WTC11 (cell line): ENCODE data around the gene SLC13A3. TPM values are rescaled to one million over a fixed set of nuclear protein-coding genes. Genes with fewer than 3 reads are reported as not detected.

Experiments used
- ATAC-seq: fragments of 200-7000 bp; cut with Tn5 transposase; 2 replicates; pipeline ENCODE4 v1.10.0; 2021; ENCODE audit warnings: mild to moderate bottlenecking, moderate library complexity
- CTCF ChIA-PET: fragments of 300-600 bp; sonication (Branson Sonifier 250); formaldehyde crosslinking; loops from one replicate; lab custom pipeline; 2021; ENCODE audit warnings: antibody characterized with exemption; lab: Charles Lee
- POLR2A ChIA-PET: fragments of 350-600 bp; sonication (Branson Sonifier 250); formaldehyde crosslinking; loops from one replicate; lab custom pipeline; 2021; ENCODE audit warnings: antibody characterized with exemption; lab: Charles Lee
- DNase-seq: peaks from one replicate; pipeline ENCODE4 v3.0.0; 2021; ENCODE audit warnings: low spot score
- H3K27ac Mint-ChIP-seq: 2 replicates; pipeline ENCODE4 v1.8.0; 2021; ENCODE audit warnings: mixed read lengths
- H3K27me3 Mint-ChIP-seq: 2 replicates; pipeline ENCODE4 v1.8.0; 2021; ENCODE audit warnings: low read depth, mild to moderate bottlenecking, moderate library complexity, mixed read lengths
- H3K36me3 Mint-ChIP-seq: 2 replicates; pipeline ENCODE4 v1.8.0; 2021; ENCODE audit warnings: mixed read lengths
- H3K4me1 Mint-ChIP-seq: 2 replicates; pipeline ENCODE4 v1.8.0; 2022; ENCODE audit warnings: mixed read lengths
- H3K4me3 Mint-ChIP-seq: 2 replicates; pipeline ENCODE4 v1.8.0; 2021; ENCODE audit warnings: mild to moderate bottlenecking, moderate library complexity, mixed read lengths
- H3K9me3 Mint-ChIP-seq: 2 replicates; pipeline ENCODE4 v1.8.0; 2021; ENCODE audit warnings: mixed read lengths
- ATF1 ChIP-seq: sonication (generic); formaldehyde crosslinking; IDR thresholded peaks from 2 replicates; pipeline ENCODE4 v1.8.1; 2023; ENCODE audit warnings: mild to moderate bottlenecking, moderate library complexity, missing genetic modification reagents
- CBFB ChIP-seq: sonication (generic); formaldehyde crosslinking; IDR thresholded peaks from 2 replicates; pipeline ENCODE4 v1.8.1; 2022; ENCODE audit warnings: mild to moderate bottlenecking, low read depth, missing genetic modification reagents
- FOXK1 ChIP-seq: sonication (generic); formaldehyde crosslinking; IDR thresholded peaks from 2 replicates; pipeline ENCODE4 v1.8.0; 2022; ENCODE audit warnings: mild to moderate bottlenecking, moderate library complexity, missing genetic modification reagents
- FOXP4 ChIP-seq: sonication (generic); formaldehyde crosslinking; IDR thresholded peaks from 2 replicates; pipeline ENCODE4 v1.8.0; 2022; ENCODE audit warnings: mild to moderate bottlenecking, missing genetic modification reagents
- GTF2I ChIP-seq: fragments of 250-450 bp; sonication (Bioruptor Pico); conservative IDR thresholded peaks from 2 replicates; pipeline ENCODE4 v1.4.0; 2021; ENCODE audit warnings: mild to moderate bottlenecking
- JUN ChIP-seq: sonication (generic); formaldehyde crosslinking; IDR thresholded peaks from 2 replicates; pipeline ENCODE4 v1.8.0; 2023; ENCODE audit warnings: mild to moderate bottlenecking, missing genetic modification reagents
- MXD4 ChIP-seq: fragments of 250-450 bp; sonication (Bioruptor Pico); IDR thresholded peaks from 2 replicates; pipeline ENCODE4 v1.8.0; 2021; ENCODE audit warnings: mild to moderate bottlenecking, moderate library complexity, borderline replicate concordance
- PRRX2 ChIP-seq: fragments of 250-450 bp; sonication (Bioruptor Pico); IDR thresholded peaks from 2 replicates; pipeline ENCODE4 v1.8.0; 2021; ENCODE audit warnings: mild to moderate bottlenecking
- SMAD3 ChIP-seq: sonication (generic); formaldehyde crosslinking; IDR thresholded peaks from 2 replicates; pipeline ENCODE4 v1.8.0; 2022; ENCODE audit warnings: missing genetic modification reagents, mild to moderate bottlenecking, borderline replicate concordance
- TEAD4 ChIP-seq: sonication (generic); formaldehyde crosslinking; IDR thresholded peaks from 2 replicates; pipeline ENCODE4 v1.8.0; 2022; ENCODE audit warnings: mild to moderate bottlenecking, missing genetic modification reagents
- ZBTB21 ChIP-seq: sonication (generic); formaldehyde crosslinking; IDR thresholded peaks from 2 replicates; pipeline ENCODE4 v1.8.1; 2023; ENCODE audit warnings: mild to moderate bottlenecking, missing genetic modification reagents, borderline replicate concordance
- ZNF423 ChIP-seq: fragments of 250-450 bp; sonication (Bioruptor Pico); IDR thresholded peaks from 2 replicates; pipeline ENCODE4 v2.1.2; 2022; ENCODE audit warnings: mild to moderate bottlenecking, moderate library complexity
- ZNF532 ChIP-seq: fragments of 250-450 bp; sonication (Bioruptor Pico); IDR thresholded peaks from 2 replicates; pipeline ENCODE4 v1.9.0; 2021; ENCODE audit warnings: mild to moderate bottlenecking, borderline replicate concordance
- total RNA-seq: library from RNA; stranded (reverse); gene quantifications from 3 replicates; pipeline ENCODE4 v1.2.3, GENCODE V29; 2021
- TF ChIP-seq, protein P1 (sequence below): sonication (generic); formaldehyde crosslinking; IDR thresholded peaks from 2 replicates; pipeline ENCODE4 v1.8.1; 2023; ENCODE audit warnings: mild to moderate bottlenecking, moderate library complexity, missing genetic modification reagents
- TF ChIP-seq, protein P2 (sequence below): sonication (generic); formaldehyde crosslinking; IDR thresholded peaks from 2 replicates; pipeline ENCODE4 v1.8.0; 2022; ENCODE audit warnings: mild to moderate bottlenecking, missing genetic modification reagents
- TF ChIP-seq, protein P3 (sequence below): sonication (generic); formaldehyde crosslinking; IDR thresholded peaks from 2 replicates; pipeline ENCODE4 v1.8.1; 2022; ENCODE audit warnings: mild to moderate bottlenecking, moderate library complexity, missing genetic modification reagents
- TF ChIP-seq, protein P4 (sequence below): sonication (generic); formaldehyde crosslinking; IDR thresholded peaks from 2 replicates; pipeline ENCODE4 v1.8.0; 2022; ENCODE audit warnings: mild to moderate bottlenecking, missing genetic modification reagents
- TF ChIP-seq, protein P5 (sequence below): fragments of 250-450 bp; sonication (Bioruptor Pico); IDR thresholded peaks from 2 replicates; pipeline ENCODE4 v1.9.0; 2021; ENCODE audit warnings: mild to moderate bottlenecking
- TF ChIP-seq, protein P6 (sequence below): fragments of 250-450 bp; sonication (Bioruptor Pico); IDR thresholded peaks from 2 replicates; pipeline ENCODE4 v1.9.0; 2021; ENCODE audit warnings: mild to moderate bottlenecking

The SLC13A3 gene
- total RNA-seq, 1 experiment from 2014 or later = 10.6 TPM

DNA sequence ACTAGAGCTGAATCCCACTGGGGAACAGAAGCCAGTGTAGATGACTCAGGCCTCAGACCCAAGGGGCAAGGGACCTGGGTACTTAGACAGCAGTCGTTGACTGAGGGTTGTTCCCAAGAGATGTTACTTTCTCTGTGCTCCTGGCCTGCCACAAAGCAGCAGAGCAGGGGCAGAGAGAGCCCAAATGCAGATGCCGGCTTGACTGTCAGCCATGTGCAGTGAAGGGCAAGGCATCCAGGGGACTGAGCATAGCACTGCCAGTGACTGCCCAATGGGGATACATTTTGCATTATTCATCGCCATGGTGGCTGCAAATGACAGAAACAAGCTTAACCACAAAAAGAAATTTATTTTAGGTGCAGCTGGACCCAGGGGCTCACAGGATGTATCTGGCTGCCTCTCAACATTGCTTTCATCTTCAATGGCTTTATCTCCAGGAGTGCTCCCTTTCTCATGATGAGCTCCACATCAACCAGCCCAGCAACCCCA is 45.6 kb upstream of the SLC13A3 start (continued):
- TF ChIP-seq FOXP4 = no peak
- TF ChIP-seq, protein P1, sequence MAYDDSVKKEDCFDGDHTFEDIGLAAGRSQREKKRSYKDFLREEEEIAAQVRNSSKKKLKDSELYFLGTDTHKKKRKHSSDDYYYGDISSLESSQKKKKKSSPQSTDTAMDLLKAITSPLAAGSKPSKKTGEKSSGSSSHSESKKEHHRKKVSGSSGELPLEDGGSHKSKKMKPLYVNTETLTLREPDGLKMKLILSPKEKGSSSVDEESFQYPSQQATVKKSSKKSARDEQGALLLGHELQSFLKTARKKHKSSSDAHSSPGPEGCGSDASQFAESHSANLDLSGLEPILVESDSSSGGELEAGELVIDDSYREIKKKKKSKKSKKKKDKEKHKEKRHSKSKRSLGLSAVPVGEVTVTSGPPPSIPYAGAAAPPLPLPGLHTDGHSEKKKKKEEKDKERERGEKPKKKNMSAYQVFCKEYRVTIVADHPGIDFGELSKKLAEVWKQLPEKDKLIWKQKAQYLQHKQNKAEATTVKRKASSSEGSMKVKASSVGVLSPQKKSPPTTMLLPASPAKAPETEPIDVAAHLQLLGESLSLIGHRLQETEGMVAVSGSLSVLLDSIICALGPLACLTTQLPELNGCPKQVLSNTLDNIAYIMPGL = no peak
- no peak for TF ChIP-seq ATF1 (CRISPR knock-in tag)
- TF ChIP-seq CBFB (CRISPR knock-in tag) = no peak
- no peak for TF ChIP-seq GTF2I (CRISPR knock-in tag)
- TF ChIP-seq FOXK1 (CRISPR knock-in tag) = no peak
- TF ChIP-seq, protein P2, sequence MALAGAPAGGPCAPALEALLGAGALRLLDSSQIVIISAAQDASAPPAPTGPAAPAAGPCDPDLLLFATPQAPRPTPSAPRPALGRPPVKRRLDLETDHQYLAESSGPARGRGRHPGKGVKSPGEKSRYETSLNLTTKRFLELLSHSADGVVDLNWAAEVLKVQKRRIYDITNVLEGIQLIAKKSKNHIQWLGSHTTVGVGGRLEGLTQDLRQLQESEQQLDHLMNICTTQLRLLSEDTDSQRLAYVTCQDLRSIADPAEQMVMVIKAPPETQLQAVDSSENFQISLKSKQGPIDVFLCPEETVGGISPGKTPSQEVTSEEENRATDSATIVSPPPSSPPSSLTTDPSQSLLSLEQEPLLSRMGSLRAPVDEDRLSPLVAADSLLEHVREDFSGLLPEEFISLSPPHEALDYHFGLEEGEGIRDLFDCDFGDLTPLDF = no peak
- TF ChIP-seq TEAD4 (CRISPR knock-in tag) = no peak
- TF ChIP-seq ZBTB21 (CRISPR knock-in tag) = no peak
- no peak for TF ChIP-seq MXD4 (CRISPR knock-in tag)

DNA sequence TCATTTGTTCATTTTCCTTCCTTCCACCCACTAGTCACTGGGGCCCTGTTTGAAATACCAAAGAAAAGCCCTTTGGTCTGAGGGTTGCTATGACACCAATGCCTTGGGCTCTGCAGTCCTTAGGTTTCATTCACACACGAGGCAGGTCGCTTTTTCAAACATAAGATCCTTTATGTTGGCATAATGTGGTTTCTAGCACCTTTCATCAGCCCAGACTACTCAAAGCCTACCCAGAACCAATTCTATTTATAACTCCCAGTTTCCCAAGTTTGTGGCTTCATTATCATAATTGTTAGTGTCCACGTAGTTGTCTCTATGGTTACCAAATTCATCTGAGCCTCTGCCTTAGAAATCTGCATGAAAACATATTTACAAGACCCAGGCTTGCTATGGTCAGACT is 44.6 kb upstream of the SLC13A3 start:
- peaks cover 8% of the 10 kb centered on the region for H3K9me3 Mint-ChIP-seq
- H3K27ac Mint-ChIP-seq = no peak overlapping the region

More for the DNA sequence above, 44.6 kb upstream of the SLC13A3 start:
- TF ChIP-seq PRRX2 (CRISPR knock-in tag) (no peak), SMAD3 (CRISPR knock-in tag) (no peak), ATF1 (CRISPR knock-in tag) (no peak), ZNF423 (CRISPR knock-in tag) (no peak), ZNF532 (CRISPR knock-in tag) (no peak), JUN (CRISPR knock-in tag) (no peak)
- TF ChIP-seq, protein P3, sequence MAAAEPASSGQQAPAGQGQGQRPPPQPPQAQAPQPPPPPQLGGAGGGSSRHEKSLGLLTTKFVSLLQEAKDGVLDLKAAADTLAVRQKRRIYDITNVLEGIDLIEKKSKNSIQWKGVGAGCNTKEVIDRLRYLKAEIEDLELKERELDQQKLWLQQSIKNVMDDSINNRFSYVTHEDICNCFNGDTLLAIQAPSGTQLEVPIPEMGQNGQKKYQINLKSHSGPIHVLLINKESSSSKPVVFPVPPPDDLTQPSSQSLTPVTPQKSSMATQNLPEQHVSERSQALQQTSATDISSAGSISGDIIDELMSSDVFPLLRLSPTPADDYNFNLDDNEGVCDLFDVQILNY (CRISPR knock-in tag) = no peak
- TF ChIP-seq, protein P4, sequence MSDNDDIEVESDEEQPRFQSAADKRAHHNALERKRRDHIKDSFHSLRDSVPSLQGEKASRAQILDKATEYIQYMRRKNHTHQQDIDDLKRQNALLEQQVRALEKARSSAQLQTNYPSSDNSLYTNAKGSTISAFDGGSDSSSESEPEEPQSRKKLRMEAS (CRISPR knock-in tag) = no peak
- TF ChIP-seq, protein P5, sequence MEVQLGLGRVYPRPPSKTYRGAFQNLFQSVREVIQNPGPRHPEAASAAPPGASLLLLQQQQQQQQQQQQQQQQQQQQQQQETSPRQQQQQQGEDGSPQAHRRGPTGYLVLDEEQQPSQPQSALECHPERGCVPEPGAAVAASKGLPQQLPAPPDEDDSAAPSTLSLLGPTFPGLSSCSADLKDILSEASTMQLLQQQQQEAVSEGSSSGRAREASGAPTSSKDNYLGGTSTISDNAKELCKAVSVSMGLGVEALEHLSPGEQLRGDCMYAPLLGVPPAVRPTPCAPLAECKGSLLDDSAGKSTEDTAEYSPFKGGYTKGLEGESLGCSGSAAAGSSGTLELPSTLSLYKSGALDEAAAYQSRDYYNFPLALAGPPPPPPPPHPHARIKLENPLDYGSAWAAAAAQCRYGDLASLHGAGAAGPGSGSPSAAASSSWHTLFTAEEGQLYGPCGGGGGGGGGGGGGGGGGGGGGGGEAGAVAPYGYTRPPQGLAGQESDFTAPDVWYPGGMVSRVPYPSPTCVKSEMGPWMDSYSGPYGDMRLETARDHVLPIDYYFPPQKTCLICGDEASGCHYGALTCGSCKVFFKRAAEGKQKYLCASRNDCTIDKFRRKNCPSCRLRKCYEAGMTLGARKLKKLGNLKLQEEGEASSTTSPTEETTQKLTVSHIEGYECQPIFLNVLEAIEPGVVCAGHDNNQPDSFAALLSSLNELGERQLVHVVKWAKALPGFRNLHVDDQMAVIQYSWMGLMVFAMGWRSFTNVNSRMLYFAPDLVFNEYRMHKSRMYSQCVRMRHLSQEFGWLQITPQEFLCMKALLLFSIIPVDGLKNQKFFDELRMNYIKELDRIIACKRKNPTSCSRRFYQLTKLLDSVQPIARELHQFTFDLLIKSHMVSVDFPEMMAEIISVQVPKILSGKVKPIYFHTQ (CRISPR knock-in tag) = no peak
- TF ChIP-seq, protein P6, sequence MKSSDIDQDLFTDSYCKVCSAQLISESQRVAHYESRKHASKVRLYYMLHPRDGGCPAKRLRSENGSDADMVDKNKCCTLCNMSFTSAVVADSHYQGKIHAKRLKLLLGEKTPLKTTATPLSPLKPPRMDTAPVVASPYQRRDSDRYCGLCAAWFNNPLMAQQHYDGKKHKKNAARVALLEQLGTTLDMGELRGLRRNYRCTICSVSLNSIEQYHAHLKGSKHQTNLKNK (CRISPR knock-in tag) = no peak
- H3K4me3 Mint-ChIP-seq = no peak overlapping the region
- peaks cover 11% of the 10 kb centered on the region for H3K4me1 Mint-ChIP-seq
- H3K27me3 Mint-ChIP-seq = no peaks in the 10 kb centered on the region; the same call in 1 of the 2 replicates
- ChIA-PET POLR2A (no interaction called here), CTCF (no interaction called here)
- no peaks in the 10 kb centered on the region for H3K36me3 Mint-ChIP-seq
- ATAC-seq = no peak
- DNase-seq = no peak
